ENCODE results near the gene WWOX.

GRCh38 chr16:78075800-78076199 lies 23.7 kb upstream of the WWOX start:
- no peak for TF ChIP-seq POLR2A (IDR thresholded peaks at IDR 0.05; ENCODE audit: low read length)
- no peak for TF ChIP-seq GATA1 (IDR thresholded peaks at IDR 0.05; ENCODE audit: low read depth, low read length)
